ENCODE measurements around the gene MS4A2.

GRCh38 chr11:60145677-60146076 lies 57.2 kb downstream of the MS4A2 start:
- TF ChIP-seq REST (IDR thresholded peaks at IDR 0.05; ENCODE audit: insufficient read depth in 1 of 2, low read depth in 2 of 2, low read length in 2 of 2) (no peak), TAF1 (IDR thresholded peaks at IDR 0.05; ENCODE audit: borderline replicate concordance, insufficient read depth, low read length) (no peak), POLR2AphosphoS5 (IDR thresholded peaks at IDR 0.05; ENCODE audit: low read depth, low read length) (no peak), SIN3A (IDR thresholded peaks at IDR 0.05; ENCODE audit: borderline replicate concordance, insufficient read depth, low read length) (no peak)

Data from PFSK-1 (cell line).